GM18520 (cell line): ENCODE measurements around the gene MAMSTR.
"Not testable (repeated sequence)": the region's sequence is repeated elsewhere in the genome, so short reads cannot be mapped to it uniquely, and the experiment has no call there.

Experiments
- ATAC-seq: cut with Tn5 transposase; IDR thresholded peaks from one replicate; pipeline ENCODE4 v1.9.1; 2021; ENCODE audit not compliant: unreplicated experiment

MAMSTR gene, protein sequence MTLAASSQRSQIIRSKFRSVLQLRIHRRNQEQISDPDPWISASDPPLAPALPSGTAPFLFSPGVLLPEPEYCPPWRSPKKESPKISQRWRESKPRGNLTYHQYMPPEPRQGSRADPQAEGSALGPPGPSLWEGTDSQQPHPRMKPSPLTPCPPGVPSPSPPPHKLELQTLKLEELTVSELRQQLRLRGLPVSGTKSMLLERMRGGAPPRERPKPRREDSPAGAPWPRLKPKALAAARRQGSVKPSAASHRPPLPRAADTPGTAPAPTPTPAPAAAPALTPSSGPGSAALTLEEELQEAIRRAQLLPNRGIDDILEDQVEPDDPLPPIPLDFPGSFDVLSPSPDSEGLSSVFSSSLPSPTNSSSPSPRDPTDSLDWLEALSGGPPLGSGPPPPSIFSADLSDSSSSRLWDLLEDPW

DNA sequence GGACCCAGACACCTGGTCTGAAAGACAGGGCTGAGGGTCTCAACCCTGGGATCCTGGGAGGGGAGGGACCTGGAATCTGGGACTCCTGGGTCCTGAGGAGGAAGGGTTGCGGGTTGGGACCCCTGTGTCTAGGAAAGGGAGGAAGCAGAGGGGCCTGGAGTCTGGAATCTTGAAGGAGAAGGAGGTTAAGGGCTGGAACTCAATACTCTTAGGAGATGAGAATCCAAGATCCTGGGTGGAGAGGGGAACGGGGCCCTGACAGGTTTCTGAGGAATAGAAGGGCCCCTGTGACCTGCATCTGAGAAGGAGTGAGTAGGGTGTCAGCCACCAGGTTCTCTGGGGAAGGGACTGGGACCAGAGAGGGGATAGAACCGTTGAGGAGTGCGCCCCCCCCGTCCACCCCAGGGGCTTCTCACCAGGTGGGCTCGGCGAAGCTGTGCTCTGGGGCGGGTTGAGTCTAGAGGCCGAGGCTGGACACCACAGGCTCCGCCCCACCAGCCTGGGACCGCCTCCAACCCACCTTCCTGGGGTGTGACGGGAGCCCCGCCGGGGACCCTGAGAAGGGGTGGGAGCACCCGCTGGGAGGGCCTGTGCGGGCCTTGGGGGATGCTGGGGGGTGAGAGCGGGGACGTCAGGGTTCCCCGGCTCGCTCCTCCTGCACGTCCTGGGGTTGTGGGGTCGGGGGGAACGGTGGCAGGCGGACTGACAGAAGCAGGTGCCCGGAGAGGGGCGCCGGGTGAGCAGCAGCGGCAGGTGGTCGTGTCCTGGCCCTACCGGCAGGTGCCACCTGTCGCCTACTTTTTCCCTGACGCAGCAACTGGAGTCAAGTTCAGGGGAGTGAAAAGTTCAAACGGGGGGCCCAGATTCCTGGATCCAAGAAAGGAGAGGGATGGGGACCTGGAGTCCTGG lies at the start of gene MAMSTR:
Gene MAMSTR (minus strand): TSS at position 463 of the 909 bp plus-strand sequence. CDS start 694 bp downstream, outside the sequence.
- ATAC-seq = no peak

DNA sequence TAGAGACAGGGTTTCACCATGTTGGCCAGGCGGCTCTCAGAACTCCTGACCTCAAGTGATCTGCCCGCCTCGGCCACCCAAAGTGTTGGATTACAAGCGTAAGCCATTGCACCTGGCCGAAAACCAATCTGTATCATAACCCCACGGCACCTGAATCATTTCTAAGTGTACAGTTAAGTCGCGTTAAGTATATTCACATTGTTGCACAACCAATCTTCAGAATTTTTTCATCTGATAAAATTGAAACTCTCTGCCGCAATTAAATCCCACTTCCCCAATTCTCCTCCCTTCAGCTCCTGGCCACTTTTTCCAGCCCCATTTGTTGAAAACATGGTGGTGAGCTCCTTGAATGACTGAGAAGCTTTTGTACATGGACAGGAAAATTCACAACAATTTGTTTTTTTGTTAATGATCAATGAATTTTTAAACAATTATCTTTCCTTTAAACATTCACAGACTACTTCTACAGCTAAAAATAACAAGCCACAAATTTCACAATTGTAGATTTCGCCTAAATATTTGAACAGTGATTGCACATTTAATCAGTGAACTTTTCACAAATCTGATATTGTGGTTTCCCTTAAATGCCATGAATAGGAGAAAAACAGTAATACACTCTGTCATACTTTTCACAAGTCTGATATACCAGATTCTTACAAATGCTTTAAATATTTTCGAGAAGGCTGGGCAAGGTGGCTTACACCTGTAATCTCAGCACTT lies 49.6 kb upstream of the MAMSTR start:
- ATAC-seq = no peak

DNA sequence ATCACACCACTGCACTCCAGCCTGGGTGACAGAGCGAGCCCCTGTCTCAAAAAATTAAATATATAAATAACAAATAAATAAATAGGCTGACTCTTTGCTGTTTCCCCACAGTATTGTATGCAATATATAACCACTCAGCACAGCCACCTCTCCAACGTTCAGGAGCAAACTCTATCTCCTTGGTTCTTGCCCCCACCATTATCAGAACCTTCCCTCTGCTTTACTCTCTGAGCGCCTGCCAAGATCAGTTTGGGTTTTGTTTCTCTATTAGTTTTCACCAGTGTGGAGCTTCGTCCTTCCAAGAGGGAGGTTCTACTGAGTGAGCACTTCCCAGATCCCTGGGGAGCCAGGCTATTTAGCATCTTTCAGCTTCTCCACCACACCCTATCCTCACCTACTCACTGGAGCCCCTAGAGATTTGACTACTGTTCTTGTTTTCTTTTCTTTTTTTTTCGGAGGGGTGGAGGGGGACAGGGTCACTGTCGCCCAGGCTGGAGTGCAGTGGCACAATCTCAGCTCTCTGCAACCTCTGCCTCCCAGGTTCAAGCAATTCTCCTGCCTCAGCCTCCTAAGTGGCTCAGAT lies 48.7 kb upstream of the MAMSTR start:
- ATAC-seq = not testable (repeated sequence)

DNA sequence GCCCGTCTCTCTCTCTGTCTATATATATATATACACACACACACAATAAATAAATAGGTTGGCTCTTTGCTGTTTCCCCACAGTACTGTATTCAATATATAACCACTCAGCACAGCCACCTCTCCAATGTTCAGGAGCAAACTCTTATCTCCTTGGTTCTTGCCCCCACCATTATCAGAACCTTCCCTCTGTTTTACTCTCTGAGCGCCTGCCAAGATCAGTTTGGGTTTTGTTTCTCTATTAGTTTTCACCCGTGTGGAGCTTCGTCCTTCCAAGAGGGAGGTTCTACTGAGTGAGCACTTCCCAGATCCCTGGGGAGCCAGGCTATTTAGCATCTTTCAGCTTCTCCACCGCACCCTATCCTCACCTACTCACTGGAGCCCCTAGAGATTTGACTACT lies 46.3 kb upstream of the MAMSTR start:
- not testable (repeated sequence) for ATAC-seq

DNA sequence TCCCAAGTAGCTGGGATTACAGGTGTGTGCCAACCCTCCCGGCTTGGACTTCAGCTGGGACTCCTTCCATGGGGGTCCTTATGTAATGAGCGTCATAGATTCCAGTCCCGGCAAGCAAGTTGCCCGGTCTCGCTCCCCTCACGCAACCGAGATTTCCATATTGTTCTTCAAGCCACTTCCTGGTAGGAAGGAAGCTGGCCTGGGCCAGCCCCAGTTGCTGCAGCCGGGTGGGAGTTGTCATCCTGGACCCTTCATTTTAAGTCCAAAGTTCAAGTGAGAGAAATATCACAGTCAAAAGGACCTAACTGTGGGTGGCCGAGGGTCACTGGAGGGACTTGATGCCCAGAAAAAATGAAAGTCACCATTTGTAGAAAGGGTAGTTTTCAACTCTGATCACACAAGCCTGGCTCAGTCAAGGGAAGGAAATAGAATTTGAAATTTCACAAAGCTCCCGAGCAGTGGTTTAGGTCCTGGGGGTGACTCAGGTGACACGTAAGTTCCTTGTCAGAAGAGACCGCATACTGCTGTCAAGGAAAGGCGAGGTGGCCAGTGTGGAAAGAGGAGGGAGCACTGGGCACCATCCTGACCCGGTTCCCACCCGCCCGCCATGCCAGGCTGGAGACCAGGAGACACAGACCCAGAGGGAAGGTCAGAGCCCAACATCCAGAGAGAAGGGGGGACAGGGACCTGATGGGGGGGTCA lies 41.1 kb upstream of the MAMSTR start:
- ATAC-seq = no peak

DNA sequence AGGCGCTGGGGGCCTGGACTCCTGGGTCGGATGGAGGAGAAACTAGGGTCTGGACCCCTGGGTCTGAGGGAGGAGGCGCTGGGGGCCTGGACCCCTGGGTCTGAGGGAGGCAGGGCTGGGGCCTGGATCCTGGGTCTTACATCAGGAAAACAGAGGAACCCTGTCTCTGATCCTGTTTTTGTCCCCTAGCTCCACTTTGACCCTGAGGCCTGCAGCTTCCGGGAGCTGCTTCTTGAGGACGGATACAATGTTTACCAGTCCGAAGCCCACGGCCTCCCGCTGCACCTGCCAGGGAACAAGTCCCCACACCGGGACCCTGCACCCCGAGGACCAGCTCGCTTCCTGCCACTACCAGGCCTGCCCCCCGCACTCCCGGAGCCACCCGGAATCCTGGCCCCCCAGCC lies 38.2 kb upstream of the MAMSTR start:
- no peak for ATAC-seq

DNA sequence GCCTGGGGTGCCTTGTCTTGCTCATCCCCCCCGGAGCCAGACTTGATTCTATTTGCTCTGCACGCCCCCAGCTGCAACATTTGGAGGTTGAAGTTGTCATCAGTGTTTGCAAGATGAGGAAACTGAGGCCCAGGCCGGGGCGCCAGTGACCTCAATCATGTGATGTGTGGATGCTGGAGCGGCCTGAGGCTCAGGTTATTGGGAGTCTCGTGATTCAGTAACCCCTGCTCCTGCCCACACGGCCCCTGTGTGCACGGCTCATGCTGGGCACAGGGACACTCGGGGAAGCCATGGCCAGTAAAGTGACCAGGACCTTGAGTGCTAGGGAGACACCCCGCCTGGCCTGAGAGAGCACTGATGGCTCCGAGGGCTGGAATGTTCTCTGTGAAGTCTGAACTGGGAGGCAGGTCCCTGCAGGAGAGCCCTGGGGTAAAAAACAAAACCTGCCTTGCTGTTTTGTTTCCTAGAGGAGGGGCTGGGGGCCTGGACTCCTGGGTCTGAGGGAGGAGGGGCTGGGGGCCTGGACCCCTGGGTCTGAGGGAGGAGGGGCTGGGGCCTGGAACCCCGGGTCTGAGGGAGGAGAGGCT lies 37.7 kb upstream of the MAMSTR start:
- no peak for ATAC-seq

DNA sequence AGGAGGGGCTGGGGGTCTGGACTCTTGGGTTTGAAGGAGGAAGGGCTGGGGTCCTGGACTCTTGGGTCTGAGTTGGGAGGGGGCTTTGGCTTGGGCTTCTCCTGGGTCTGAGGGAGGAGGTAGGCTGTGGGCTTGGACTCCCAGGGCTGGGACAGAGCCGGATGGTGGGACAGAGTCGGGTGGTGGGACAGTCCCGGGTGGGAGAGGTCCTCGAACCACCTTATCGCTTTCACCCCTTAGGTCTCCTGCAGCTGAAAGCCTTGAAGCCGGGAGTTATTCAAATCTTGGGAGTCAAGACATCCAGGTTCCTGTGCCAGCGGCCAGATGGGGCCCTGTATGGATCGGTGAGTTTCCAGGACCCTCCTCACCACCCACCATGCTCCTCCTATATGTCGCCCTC lies 37.2 kb upstream of the MAMSTR start:
- no peak for ATAC-seq

DNA sequence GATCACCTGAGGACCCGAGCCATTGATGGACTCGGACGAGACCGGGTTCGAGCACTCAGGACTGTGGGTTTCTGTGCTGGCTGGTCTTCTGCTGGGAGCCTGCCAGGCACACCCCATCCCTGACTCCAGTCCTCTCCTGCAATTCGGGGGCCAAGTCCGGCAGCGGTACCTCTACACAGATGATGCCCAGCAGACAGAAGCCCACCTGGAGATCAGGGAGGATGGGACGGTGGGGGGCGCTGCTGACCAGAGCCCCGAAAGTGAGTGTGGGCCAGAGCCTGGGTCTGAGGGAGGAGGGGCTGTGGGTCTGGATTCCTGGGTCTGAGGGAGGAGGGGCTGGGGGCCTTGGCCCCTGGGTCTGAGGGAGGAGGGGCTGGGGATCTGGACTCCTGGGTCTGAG lies 36.7 kb upstream of the MAMSTR start:
- ATAC-seq = no peak

DNA sequence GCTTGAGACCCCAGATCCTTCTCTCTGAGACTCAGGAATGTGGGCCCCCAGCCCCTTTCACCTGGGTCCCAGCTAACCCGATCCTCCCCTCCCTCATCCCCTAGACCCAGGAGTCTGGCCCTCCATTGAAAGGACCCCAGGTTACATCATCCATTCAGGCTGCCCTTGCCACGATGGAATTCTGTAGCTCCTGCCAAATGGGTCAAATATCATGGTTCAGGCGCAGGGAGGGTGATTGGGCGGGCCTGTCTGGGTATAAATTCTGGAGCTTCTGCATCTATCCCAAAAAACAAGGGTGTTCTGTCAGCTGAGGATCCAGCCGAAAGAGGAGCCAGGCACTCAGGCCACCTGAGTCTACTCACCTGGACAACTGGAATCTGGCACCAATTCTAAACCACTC lies 36.3 kb upstream of the MAMSTR start:
- ATAC-seq = no peak

DNA sequence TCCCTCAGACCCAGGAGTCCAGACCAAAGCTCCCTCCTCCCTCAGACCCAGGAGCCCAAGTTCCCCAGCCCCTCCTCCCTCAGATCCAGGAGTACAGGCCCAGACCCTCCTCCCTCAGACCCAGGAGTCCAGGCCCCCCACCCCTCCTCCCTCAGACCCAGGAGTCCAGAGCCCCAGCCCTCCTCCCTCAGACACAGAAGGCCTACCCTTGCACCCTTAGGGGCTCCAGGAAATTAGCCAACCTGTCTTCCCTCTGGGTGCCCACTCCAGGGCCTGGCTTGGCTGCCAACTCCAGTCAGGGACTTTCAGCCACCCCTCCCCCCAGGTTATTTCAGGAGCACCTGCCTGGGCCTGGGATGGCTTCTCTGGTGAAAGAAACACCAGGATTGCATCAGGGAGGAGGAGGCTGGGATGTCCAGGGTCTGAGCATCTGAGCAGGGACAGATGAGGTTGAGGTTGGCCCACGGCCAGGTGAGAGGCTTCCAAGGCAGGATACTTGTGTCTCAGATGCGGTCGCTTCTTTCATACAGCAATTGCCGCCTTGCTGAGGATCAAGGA lies 35.6 kb upstream of the MAMSTR start, which contains the start of gene FGF21:
Gene FGF21 (plus strand): TSS at position 441 of the 558 bp plus-strand sequence. CDS start 713 bp downstream, outside the sequence.
- ATAC-seq = no peak

DNA sequence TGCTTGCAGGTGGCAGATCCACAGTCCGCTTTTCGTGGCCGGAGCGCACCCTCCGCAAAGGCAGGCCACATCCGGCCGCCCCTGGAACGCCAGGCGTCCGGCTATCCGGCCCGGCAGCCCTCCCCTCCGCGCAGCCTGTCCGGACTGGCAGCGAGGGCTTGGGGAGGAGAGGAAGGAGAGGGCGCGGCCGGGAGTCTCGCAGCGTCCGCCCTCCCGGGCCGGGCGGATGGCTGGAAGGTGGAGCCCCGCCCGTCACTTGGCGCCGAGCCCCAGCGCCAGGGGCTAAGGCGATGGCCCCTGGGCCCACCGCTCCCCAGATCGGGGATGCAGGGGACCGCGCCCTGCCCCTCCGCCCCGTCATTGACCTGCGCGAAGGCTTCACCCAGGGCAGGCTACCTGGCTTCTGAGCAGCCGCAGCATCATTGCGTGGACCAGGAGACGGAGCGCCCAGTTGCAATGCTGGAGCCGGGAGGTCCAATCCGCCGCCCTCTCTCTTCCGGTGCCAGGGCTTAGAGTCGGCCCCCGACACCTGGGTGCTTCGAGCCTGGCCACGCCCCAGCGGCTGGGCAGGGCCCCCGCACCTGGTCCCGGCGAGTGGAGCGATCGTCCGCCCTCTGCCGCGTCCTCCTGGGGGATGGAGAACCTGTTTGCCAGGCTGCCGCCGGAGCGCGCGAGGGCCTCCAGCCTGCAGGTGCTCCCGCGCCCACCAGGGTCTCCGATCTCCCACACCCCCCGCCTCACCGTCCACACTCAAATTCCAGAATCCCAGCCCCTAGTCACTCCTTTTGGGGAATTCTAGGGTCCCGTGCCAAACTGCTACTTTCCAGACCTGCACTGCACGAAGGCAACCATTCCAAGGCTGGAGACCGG lies 33.2 kb upstream of the MAMSTR start, which contains the start of gene FUT1:
Gene FUT1 (minus strand): TSS at position 146 of the 870 bp plus-strand sequence. CDS start 1,360 bp downstream, outside the sequence.
- no peak for ATAC-seq

DNA sequence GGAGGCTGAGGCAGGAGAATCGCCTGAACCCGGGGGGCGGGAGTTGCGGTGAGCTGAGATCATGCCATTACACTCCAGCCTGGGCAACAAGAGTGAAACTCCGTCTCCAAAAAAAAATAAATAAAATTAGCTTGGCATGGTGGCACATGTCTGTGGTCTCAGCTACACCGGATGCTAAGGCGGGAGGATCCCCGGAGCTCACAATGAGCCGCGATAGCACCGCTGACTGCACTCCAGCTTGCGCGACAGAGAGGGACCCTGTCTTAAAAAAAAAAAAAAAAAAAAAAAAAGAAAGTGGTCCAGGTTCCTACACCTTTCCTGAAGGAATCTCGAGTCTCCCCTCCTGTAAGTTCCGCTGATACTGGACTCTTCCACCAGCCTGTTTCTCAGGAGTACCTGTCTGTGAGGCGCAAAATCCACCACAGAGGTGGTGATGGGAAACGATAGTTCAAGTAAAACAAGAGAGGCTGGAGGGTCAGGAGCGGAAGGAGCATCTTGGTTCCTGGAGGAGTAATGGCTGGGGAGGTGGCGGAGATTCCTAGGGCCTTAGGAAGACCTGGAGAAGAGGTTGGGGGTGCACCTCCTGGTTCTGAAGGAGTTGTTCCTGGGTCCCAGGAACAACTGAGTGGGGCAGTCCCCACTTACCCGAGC lies 32.4 kb upstream of the MAMSTR start:
- no peak for ATAC-seq

DNA sequence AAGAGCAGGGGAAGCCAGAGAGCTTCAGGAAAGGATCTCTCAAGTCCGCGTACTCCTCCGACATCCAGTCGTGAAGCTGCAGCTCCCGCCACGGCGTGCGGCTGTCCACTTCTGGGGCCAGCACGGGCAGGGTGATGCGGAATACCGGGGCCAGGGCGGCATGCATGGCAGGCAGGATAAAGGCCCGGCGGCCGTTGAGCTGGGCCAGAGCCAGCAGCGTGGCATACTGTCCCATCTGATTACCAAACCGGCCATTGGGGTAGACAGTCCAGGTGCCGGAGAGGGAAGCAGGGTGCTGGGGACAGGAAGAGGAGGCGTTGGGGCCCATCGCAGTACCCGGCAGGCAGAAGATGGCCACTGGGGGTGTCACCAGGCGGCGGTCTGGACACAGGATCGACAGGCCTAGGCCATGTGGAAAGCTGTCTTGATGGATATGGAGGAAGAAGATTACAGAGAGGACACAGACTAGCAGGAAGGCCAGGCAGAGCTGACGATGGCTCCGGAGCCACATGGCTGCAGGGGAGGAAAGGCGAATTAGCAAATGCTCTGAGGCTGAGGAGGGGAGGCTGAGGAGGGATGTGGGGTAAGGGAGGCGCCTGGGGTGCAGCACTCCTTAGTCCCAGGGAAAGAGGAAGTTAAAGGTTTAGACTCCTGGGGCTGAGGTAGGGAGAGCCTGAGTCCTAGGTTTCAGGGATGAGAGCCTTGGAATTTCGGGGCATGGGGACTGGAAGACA lies 31.4 kb upstream of the MAMSTR start:
- no peak for ATAC-seq

DNA sequence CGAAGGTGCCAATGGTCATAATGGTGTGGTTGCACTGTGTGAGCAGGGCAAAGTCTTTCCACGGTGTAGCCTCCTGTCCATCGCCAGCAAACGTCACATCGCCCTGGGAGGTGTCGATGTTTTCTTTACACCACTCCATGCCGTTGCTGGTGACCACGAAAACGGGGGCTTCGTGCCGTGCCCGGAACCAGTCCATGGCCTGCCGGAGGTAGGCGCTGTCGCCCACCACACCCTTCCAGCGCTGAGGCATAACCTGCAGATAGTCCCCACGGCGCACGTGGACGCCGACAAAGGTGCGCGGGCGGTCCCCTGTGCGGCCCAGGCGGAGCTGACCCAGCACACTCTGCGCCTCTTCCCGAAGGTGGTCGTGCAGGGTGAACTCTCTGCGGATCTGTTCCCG lies 30.8 kb upstream of the MAMSTR start:
- no peak for ATAC-seq

DNA sequence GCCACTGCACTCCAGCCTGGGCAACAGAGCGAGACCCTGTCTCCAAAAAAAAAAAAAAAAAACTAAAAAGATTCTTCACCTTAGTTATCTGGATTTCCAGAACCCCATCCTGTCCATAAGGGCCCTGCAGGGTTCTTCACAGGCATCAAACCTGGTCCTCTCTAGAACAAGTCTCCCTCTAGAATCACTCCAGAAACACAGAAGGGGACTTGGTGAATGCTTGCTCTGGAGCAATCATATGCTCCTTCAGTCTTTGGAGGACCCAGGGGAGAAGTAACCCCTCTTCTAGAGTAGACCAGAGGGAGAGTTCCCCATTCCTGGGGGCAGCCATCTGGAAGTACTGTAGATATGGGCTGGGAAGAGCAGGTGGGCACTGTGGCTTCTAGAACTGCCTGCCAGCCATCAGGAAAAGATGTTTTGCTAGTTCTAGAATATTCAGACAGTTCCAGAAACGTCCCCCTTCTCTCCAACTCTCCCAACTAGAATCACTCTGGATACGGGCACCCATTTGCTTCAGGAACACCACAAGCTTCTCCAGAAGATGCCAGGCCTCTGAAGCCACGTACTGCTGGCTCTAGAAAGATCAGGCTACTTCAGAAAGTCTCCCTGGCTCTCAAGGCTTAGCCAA lies 30.2 kb upstream of the MAMSTR start:
- ATAC-seq = no peak
